RWPE2 (cell line): ENCODE measurements around the gene DMRTC2.

Experiments
- ATAC-seq: fragments of 200-7000 bp; cut with Tn5 transposase; 3 replicates; pipeline ENCODE4 v1.9.1; 2021; ENCODE audit warnings: low read depth
- DNase-seq: peaks from one replicate; pipeline ENCODE4 v3.0.0-alpha.2; 2020; ENCODE audit warnings: low spot score
- H3K27ac ChIP-seq: fragments of 450-650 bp; 2 replicates; pipeline ENCODE4 v1.5.1; 2017; ENCODE audit warnings: mild to moderate bottlenecking; ENCODE audit not compliant: poor library complexity, severe bottlenecking
- H3K27me3 ChIP-seq: fragments of 250-450 bp; sonication (Bioruptor Pico); 2 replicates; pipeline ENCODE4 v1.5.1; 2021; ENCODE audit warnings: mild to moderate bottlenecking, moderate library complexity; ENCODE audit not compliant: insufficient read depth, poor library complexity, severe bottlenecking
- H3K36me3 ChIP-seq: fragments of 250-450 bp; sonication (Bioruptor Pico); 2 replicates; pipeline ENCODE4 v1.5.1; 2020; ENCODE audit warnings: low read depth, mild to moderate bottlenecking, moderate library complexity
- H3K4me1 ChIP-seq: fragments of 250-450 bp; sonication (Bioruptor Pico); 2 replicates; pipeline ENCODE4 v1.5.1; 2021; ENCODE audit warnings: mild to moderate bottlenecking, moderate library complexity; ENCODE audit not compliant: insufficient read depth, poor library complexity, severe bottlenecking
- H3K4me3 ChIP-seq: fragments of 250-450 bp; sonication (Bioruptor Pico); 2 replicates; pipeline ENCODE4 v1.5.1; 2021; ENCODE audit warnings: mild to moderate bottlenecking, moderate library complexity; ENCODE audit not compliant: severe bottlenecking
- H3K9me3 ChIP-seq: fragments of 250-450 bp; sonication (Bioruptor Pico); 2 replicates; pipeline ENCODE4 v1.5.1; 2021; ENCODE audit warnings: mild to moderate bottlenecking, moderate library complexity; ENCODE audit not compliant: severe bottlenecking
- CTCF ChIP-seq: fragments of 450-650 bp; IDR thresholded peaks from one replicate; pipeline ENCODE4 v1.5.1; 2017; ENCODE audit warnings: mild to moderate bottlenecking, moderate library complexity; ENCODE audit not compliant: poor library complexity, severe bottlenecking

Gene DMRTC2

GRCh38 chr19:41815301-41815700 is 29.5 kb upstream of the DMRTC2 start:
- H3K4me1 ChIP-seq, result no peaks in the 10 kb centered on the region
- no peak overlapping the region for H3K27ac ChIP-seq
- H3K36me3 ChIP-seq, result no peaks in the 10 kb centered on the region
- H3K9me3 ChIP-seq, result no peaks in the 10 kb centered on the region
- TF ChIP-seq CTCF, result no peak
- ATAC-seq (no peak), DNase-seq (no peak)
- H3K27me3 ChIP-seq, result peaks cover 3% of the 10 kb centered on the region
- no peak overlapping the region for H3K4me3 ChIP-seq

- Histone ChIP-seq H3K4me1 (no peaks in the 10 kb centered on the region), H3K27ac (no peak overlapping the region), H3K27me3 (peaks cover 3% of the 10 kb centered on the region), H3K9me3 (no peaks in the 10 kb centered on the region), H3K4me3 (no peak overlapping the region), H3K36me3 (no peaks in the 10 kb centered on the region)
- TF ChIP-seq CTCF, result no peak
- ATAC-seq, result no peak
- DNase-seq, result no peak
Measured at GRCh38 chr19:41816761-41817160, 28.1 kb upstream of the DMRTC2 start.

GRCh38 chr19:41821003-41821735 is 23.7 kb upstream of the DMRTC2 start:
- Histone ChIP-seq H3K27ac (no peak overlapping the region), H3K9me3 (no peaks in the 10 kb centered on the region), H3K27me3 (peaks cover 7% of the 10 kb centered on the region), H3K36me3 (no peaks in the 10 kb centered on the region), H3K4me1 (no peaks in the 10 kb centered on the region), H3K4me3 (no peak overlapping the region)
- ATAC-seq, result peak; percentile 51; the same call in 2 of the 3 replicates
- peak; percentile 61 for TF ChIP-seq CTCF
- no peak for DNase-seq

- ATAC-seq (no peak; the same call in 2 of the 3 replicates), DNase-seq (no peak)
- Histone ChIP-seq H3K27ac (no peak overlapping the region), H3K27me3 (peaks cover 22% of the 10 kb centered on the region), H3K4me3 (no peak overlapping the region), H3K4me1 (no peaks in the 10 kb centered on the region), H3K9me3 (no peaks in the 10 kb centered on the region), H3K36me3 (no peaks in the 10 kb centered on the region)
- no peak for TF ChIP-seq CTCF
Measured at GRCh38 chr19:41837981-41838708, 6.7 kb upstream of the DMRTC2 start.

- H3K4me1 ChIP-seq, result no peaks in the 10 kb centered on the region
- H3K27ac ChIP-seq, result no peak overlapping the region
- H3K9me3 ChIP-seq, result no peaks in the 10 kb centered on the region
- no peak overlapping the region for H3K4me3 ChIP-seq
- ATAC-seq (no peak), DNase-seq (no peak)
- no peak for TF ChIP-seq CTCF
- H3K27me3 ChIP-seq, result peaks cover 25% of the 10 kb centered on the region
- H3K36me3 ChIP-seq, result no peaks in the 10 kb centered on the region
Measured at GRCh38 chr19:41839211-41839610, 5.6 kb upstream of the DMRTC2 start.
